HG03469 (cell line): ENCODE data around the gene PAK4.

Experiments used
- ATAC-seq: cut with Tn5 transposase; IDR thresholded peaks from one replicate; pipeline ENCODE4 v1.9.1; 2021; ENCODE audit warnings: mild to moderate bottlenecking, moderate library complexity, moderate number of reproducible peaks; ENCODE audit not compliant: unreplicated experiment

The PAK4 gene

DNA sequence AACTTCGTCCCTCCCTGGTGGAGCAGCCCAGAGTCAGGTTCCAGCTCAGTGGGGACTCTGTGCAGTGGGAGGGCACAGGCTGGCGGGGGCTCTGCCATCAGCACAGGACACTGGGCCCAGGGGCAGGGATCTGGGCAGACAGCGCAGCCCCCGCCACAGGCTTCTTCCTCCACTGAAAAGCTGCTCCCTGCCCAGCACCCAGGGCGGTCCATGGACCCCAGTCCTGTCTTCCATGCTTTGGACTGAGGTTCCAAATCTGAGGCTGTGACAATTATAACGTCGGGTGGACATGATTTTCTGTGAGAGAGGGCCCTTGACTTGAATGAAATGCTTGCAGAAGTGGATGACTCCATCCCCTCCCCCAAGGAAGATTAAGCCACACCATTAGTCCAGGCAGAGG is 50.0 kb downstream of the PAK4 start:
- ATAC-seq = no peak

GRCh38 chr19:39177110-39177699 is 51.6 kb downstream of the PAK4 start:
- no peak for ATAC-seq

DNA sequence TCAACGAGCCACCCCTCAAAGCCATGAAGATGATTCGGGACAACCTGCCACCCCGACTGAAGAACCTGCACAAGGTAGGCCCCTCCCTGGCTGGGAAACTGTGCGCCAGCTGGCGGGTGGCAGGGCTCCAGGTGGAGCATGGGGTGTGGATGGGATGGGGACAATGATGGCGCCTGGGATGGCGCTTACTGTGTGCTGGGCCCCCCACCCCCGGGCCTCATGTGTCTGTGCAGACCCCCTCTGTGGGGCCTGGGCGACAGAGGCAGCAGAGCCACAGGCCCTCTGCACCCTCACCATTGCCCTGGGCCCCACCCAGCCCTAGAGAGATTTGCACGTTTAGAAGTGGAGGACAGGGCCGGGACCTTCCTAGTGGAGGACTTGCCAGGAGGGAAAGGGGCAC is 52.1 kb downstream of the PAK4 start:
- ATAC-seq = no peak

DNA sequence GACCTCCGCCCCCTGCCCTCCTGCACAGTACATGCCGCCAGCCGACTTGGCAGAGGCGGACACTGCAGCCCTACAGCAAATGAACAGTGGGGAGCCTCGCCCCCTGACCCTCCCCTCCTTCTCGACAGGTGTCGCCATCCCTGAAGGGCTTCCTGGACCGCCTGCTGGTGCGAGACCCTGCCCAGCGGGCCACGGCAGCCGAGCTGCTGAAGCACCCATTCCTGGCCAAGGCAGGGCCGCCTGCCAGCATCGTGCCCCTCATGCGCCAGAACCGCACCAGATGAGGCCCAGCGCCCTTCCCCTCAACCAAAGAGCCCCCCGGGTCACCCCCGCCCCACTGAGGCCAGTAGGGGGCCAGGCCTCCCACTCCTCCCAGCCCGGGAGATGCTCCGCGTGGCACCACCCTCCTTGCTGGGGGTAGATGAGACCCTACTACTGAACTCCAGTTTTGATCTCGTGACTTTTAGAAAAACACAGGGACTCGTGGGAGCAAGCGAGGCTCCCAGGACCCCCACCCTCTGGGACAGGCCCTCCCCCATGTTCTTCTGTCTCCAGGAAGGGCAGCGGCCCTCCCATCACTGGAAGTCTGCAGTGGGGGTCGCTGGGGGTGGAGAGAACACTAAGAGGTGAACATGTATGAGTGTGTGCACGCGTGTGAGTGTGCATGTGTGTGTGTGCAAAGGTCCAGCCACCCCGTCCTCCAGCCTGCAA is 52.9 kb downstream of the PAK4 start:
- no peak for ATAC-seq

DNA sequence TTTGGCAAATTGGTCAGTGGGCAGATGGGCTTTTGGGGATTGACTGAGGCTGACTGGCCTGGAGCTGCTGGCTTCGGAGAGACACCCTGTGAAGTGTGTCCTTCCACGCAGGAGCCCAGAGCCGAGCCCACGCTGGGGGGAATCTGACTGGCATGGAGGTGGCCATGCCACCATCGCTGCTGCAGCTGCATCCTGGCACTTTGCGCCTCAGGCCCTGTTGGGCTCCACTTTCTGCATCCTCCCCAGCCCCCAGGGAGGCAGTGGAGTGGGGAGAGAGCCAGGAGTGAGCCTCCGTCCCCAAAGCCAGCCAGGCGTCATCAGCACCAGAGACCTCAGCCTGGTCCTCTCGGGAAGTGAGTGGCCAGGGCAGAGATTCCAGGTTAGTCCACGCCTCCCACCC is 54.2 kb downstream of the PAK4 start:
- no peak for ATAC-seq

DNA sequence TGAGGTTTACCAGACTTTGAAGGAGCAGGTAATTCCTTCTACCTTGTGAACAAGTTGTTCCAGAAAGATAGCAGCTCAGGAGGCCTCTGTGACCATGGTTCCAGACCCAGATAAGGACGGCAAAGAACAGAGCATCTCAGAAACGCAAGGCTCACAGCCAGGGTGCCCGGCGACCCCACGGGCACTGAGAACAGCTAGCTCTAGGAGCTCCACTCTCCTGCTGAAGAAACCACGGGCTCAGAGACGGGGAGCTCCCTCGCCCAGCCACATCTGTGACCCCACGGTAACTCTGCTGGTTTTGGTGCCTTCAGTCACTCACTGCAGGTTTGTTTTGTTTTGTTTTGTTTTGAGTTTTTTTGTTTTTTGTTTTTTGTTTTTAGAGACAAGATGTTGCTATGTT is 55.2 kb downstream of the PAK4 start:
- ATAC-seq = no peak

DNA sequence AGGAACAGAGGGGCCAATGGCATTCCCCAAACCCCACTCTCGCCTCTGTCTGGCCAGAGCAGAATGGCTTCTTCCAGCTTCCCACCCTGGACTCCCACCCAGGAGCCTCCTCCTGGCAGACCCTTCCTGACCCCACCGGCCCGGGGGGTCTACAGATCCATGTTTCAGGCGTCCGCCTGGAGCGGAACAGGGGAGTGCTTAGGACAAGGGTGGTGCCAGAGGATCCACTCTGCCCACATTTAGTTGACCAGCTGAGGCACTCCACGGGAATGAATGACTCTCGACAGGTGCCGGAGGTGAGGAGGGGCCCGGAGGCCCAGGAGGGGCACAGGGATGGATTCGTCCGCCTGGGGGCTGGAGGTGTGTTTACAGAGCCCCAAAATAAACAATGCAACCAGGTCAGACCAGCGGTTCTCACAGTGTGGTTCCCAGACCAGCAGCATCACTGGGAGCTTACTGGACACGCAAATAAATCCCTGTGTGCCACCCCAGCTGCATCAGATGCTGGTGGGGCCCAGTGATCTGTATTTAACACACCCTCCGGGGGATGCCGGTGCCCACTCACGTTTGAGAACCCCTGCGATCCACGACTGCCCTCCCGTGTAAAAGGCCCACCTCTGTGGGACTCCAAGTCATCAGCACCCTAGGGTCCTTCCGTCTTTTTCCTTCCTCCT is 56.1 kb downstream of the PAK4 start:
- ATAC-seq = no peak

DNA sequence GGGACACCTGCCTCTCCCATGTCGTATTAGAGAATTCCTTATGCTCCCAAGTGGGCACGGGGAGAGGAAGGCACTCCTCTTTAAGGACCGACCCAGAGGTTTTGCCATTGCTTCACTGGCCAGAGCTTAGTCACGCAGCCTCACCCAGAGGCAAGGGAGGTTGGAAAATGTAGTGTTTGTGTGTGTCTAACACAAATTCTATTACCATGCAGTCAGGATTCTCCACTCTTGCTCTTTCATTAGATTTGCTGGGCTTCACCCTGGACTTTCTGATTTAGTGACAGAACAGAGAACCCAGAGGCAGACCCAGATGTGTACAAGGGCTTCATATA is 56.6 kb downstream of the PAK4 start:
- ATAC-seq = no peak

DNA sequence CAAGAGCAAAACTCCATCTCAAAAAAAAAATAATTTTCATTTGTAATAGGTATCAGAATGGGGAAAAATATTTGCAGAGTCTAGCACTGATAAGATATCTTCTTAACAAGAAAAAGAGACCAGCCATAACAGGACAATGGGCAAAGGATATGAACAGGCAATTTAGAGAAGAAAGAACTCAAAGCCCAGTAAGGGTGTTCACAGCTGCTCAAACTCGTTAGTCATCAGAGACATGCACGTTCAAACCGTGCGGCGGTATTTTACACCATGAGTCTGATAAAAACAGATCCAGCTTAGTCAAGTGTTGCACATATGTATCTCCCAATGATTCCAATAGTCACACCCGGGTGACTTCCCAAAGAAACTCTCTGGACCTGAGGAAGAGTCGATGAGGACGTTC is 57.5 kb downstream of the PAK4 start:
- ATAC-seq = no peak

GRCh38 chr19:39186391-39186790 is 60.8 kb downstream of the PAK4 start:
- no peak for ATAC-seq

DNA sequence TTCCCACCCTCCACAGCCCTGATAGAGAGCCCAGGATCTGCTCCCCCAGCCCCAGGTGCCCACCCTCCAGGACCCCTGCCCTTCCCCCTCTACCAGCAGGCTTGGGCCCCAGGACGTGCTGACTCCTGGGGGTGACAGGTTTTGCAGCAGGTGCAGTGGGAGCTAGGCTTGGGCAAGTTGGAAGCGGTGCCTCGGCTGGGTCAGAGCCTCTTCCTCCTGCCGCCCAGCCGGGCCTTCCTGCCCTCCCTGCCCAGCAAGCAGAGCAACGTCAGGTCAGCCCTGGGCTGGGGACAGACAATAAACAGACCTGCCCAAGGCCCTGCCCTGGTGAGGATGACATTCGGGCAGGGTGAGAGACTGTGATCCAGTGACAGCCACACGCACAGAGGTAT is 62.0 kb downstream of the PAK4 start:
- ATAC-seq = no peak

- no peak for ATAC-seq
These were observed 63.4 kb downstream of the PAK4 start for GRCh38 chr19:39188960-39189359.

DNA sequence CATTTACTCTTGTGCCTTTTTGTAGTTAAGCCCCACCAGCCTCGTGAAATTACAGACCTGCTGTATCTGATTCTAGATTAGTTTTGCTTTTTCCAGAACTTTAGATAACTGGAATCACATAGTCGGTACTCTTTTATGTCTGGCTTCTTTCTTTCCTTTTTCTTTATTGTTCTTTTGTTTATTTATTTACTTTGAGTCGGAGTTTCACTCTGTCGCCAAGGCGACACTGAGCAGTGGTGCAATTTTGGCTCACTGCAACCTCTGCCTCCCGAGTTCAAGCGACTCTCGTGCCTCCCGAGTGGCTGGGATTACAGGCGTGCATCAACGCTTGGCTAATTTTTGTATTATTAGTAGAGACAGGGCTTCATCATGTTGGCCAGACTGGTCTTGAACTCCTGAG is 65.2 kb downstream of the PAK4 start:
- no peak for ATAC-seq

DNA sequence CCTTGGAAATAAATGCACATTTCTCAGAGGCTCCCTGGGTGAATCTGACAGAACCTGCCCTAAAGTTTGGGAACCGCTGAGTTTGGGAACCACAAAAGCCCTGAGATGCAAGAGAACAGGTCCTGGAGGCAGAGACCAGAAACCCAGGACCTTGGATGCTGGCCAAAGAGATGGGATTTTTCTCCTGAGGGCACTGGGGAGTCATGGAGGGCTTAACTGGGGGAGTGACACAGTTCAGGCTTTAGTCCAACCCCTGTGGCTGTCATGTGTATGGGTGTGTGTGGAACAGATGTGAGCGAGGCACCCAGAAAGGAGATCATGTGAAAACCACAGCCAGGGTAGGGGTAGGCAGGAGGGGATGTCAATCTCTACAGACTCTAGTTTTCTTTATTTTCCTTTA is 67.3 kb downstream of the PAK4 start:
- no peak for ATAC-seq

- ATAC-seq = no peak
These were observed 68.2 kb downstream of the PAK4 start for GRCh38 chr19:39193803-39194202.

- ATAC-seq = no peak
These were observed 69.4 kb downstream of the PAK4 start for GRCh38 chr19:39194832-39195542.

GRCh38 chr19:39195755-39196154 is 70.2 kb downstream of the PAK4 start:
- no peak for ATAC-seq

GRCh38 chr19:39196320-39196719 is 70.7 kb downstream of the PAK4 start:
- ATAC-seq = no peak

- ATAC-seq = no peak
These were observed 71.4 kb downstream of the PAK4 start, which contains the start of gene NCCRP1 for GRCh38 chr19:39196860-39197562. NCCRP1 (plus strand) TSS chr19:39196964; CDS start chr19:39196983, 19 bp downstream.

DNA sequence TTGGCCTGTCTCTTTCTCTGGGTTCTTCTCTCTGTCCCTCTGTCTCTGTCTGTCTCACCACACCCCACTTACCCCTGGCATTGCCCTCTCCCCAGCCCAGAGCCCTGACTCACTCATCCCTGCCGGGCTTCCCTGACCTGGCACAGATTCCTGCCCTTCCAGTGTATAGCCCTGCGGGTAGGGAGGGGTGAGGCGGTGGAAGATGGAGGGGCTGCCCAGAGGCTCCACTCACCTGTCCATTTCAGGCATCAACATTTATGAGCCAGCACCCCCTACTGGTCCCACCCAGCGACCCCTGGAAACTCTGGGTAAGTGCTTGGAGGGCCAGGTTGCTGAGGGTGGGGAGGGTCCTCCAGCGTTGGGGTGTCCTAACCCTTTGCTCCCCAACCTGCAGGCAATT is 72.2 kb downstream of the PAK4 start:
- no peak for ATAC-seq

DNA sequence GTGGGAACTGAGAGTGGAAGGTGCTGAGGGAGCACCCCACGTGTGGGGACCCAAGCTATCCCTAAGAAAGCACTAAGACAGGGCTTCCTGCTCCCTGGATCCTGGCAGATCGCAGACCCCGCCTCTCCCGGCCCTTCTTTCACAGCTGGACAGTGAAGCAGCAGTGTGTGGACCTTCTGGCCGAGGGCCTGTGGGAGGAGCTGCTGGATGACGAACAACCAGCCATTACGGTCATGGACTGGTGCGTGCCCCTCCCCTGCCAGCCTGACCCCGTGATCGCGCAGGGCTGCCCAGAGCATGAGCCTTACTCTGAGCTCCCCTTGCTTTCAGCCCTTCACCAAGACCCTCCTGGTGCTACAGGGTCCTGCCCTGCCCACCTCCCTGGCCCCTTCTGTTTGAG is 73.4 kb downstream of the PAK4 start:
- ATAC-seq = no peak
